Hepatocyte (in vitro differentiated cells): ENCODE results near the gene TRAM2. TPM values are rescaled to one million over a fixed set of nuclear protein-coding genes. Genes with fewer than 3 reads are reported as not detected.

ENCODE experiments used
- DNase-seq: peaks from one replicate; pipeline ENCODE4 v3.0.0-alpha.2; 2016; ENCODE audit warnings: low spot score
- H2AFZ ChIP-seq: fragments of 200-600 bp; sonication (generic); 2 replicates; pipeline ENCODE4 v1.6.0; 2016; ENCODE audit warnings: antibody characterized with exemption, mild to moderate bottlenecking
- H3K27ac ChIP-seq: fragments of 200-600 bp; sonication (generic); 2 replicates; pipeline ENCODE4 v1.5.1; 2016; ENCODE audit warnings: mild to moderate bottlenecking
- H3K27me3 ChIP-seq: fragments of 200-600 bp; sonication (generic); 2 replicates; pipeline ENCODE4 v1.6.1; 2016
- H3K36me3 ChIP-seq: fragments of 200-600 bp; sonication (generic); replicated peaks from 2 replicates; pipeline ENCODE4 v1.5.1; 2016; ENCODE audit warnings: low read depth; ENCODE audit not compliant: insufficient read depth
- H3K4me1 ChIP-seq: fragments of 200-600 bp; sonication (generic); 2 replicates; pipeline ENCODE4 v1.5.1; 2016; ENCODE audit warnings: mild to moderate bottlenecking, moderate library complexity; ENCODE audit not compliant: insufficient read depth
- H3K4me2 ChIP-seq: fragments of 200-600 bp; sonication (generic); 2 replicates; pipeline ENCODE4 v1.6.0; 2016
- H3K4me3 ChIP-seq: fragments of 200-600 bp; sonication (generic); 2 replicates; pipeline ENCODE4 v1.5.1; 2016; ENCODE audit warnings: mild to moderate bottlenecking
- H3K79me2 ChIP-seq: fragments of 200-600 bp; sonication (generic); 2 replicates; pipeline ENCODE4 v1.6.0; 2017; ENCODE audit warnings: mild to moderate bottlenecking
- H3K9me2 ChIP-seq: fragments of 200-600 bp; sonication (generic); replicated peaks from 2 replicates; pipeline ENCODE4 v1.6.0; 2017; ENCODE audit warnings: mild to moderate bottlenecking; ENCODE audit not compliant: insufficient read depth
- H3K9me3 ChIP-seq: fragments of 200-600 bp; sonication (generic); 2 replicates; pipeline ENCODE4 v1.5.1; 2016; ENCODE audit warnings: low read depth, mild to moderate bottlenecking
- H4K20me1 ChIP-seq: fragments of 200-600 bp; sonication (generic); 2 replicates; pipeline ENCODE4 v1.6.0; 2016; ENCODE audit warnings: mild to moderate bottlenecking; ENCODE audit not compliant: insufficient read depth, poor library complexity, severe bottlenecking
- EZH2 ChIP-seq: fragments of 200-600 bp; sonication (generic); IDR thresholded peaks from 2 replicates; pipeline ENCODE4 v1.6.1; 2016; ENCODE audit warnings: antibody characterized with exemption, mild to moderate bottlenecking, borderline replicate concordance
- EZH2phosphoT487 ChIP-seq: fragments of 200-600 bp; sonication (generic); IDR thresholded peaks from one replicate; pipeline ENCODE4 v1.6.1; 2018; ENCODE audit warnings: antibody characterized with exemption, mild to moderate bottlenecking, low read depth, moderate library complexity; ENCODE audit not compliant: unreplicated experiment, severe bottlenecking
- WGBS: methylation state at CpG from one replicate; pipeline ENCODE4 v1.1.6; 2016; ENCODE audit warnings: low lambda C conversion rate; ENCODE audit errors: missing lambda C conversion rate; 5-methylcytosine and 5-hydroxymethylcytosine counted together
- polyA plus RNA-seq: library from polyadenylated mRNA; unstranded; fragments of >200 nt; fragmentation: Nextera tagmentation; extraction: Ambion mirVana; gene quantifications from 2 replicates; pipeline ENCODE4 v1.2.1, GENCODE V29; 2016
- total RNA-seq: library from RNA; depleted of rRNA; stranded (reverse); fragments of >200 nt; gene quantifications from 2 replicates; pipeline ENCODE4 v1.2.3, GENCODE V29; 2014
- TF ChIP-seq, protein P1 (sequence below): fragments of 200-600 bp; sonication (generic); IDR thresholded peaks from 2 replicates; pipeline ENCODE4 v1.5.1; 2016; ENCODE audit warnings: antibody characterized with exemption, mild to moderate bottlenecking; ENCODE audit not compliant: poor library complexity

Gene TRAM2
- total and polyA plus RNA-seq, 2 experiments from 2014 or later, result 29.6 to 47.6 TPM

DNA sequence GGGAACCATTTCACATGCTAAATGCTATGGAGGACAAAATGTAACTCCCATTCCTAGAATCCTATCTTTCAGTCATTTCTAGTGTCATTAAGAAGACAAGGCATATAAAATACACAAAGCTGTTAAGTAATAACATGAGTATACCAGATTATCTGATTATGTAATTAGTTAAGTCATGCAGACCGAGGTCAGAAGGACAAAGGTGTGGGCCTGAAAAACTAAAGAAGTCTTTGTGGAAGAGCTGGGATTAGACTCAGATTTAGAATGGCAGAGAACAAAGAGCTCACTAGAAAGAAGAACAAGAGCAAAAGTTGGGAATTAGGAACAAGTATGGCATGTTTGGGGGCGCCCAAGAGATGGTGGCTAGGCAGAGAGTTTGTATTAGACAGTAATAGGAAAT is 119.8 kb downstream of the TRAM2 start:
- Histone ChIP-seq H3K9me3 (no peaks in the 10 kb centered on the region), H3K36me3 (no peaks in the 10 kb centered on the region), H3K4me1 (no peaks in the 10 kb centered on the region), H3K4me3 (no peak overlapping the region), H3K27me3 (no peaks in the 10 kb centered on the region), H3K4me2 (no peak overlapping the region), H3K27ac (no peak overlapping the region), H3K79me2 (no peaks in the 10 kb centered on the region), H3K9me2 (no peaks in the 10 kb centered on the region), H2AFZ (no peak overlapping the region), H4K20me1 (no peaks in the 10 kb centered on the region)
- no peak for DNase-seq
- TF ChIP-seq, protein P1, sequence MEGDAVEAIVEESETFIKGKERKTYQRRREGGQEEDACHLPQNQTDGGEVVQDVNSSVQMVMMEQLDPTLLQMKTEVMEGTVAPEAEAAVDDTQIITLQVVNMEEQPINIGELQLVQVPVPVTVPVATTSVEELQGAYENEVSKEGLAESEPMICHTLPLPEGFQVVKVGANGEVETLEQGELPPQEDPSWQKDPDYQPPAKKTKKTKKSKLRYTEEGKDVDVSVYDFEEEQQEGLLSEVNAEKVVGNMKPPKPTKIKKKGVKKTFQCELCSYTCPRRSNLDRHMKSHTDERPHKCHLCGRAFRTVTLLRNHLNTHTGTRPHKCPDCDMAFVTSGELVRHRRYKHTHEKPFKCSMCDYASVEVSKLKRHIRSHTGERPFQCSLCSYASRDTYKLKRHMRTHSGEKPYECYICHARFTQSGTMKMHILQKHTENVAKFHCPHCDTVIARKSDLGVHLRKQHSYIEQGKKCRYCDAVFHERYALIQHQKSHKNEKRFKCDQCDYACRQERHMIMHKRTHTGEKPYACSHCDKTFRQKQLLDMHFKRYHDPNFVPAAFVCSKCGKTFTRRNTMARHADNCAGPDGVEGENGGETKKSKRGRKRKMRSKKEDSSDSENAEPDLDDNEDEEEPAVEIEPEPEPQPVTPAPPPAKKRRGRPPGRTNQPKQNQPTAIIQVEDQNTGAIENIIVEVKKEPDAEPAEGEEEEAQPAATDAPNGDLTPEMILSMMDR, result no peak
- TF ChIP-seq EZH2, result no peak
- no peak for TF ChIP-seq EZH2phosphoT487
- WGBS, result 68% methylated on average over 2 of the region's 2 CpGs

DNA sequence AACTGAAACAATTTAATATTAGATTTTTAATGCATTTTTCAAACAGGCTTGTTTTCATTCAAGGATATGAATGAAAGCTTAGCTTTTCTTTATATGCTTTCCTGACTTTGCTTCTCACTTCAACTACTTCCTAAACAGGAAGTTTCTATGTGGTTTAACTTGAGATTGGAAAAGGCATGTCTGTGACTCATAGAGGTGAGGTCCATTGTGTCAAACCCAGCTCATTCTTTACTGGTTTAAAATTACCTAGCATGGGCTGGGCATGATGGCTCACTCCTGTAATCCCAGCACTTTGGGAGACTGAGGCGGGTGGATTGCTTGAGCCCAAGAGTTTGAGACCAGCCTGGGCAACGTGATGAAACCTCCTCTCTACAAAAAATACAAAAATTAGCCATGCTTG is 122.3 kb downstream of the TRAM2 start:
- Histone ChIP-seq H3K9me2 (no peaks in the 10 kb centered on the region), H3K27me3 (no peaks in the 10 kb centered on the region), H3K4me3 (no peak overlapping the region), H4K20me1 (no peaks in the 10 kb centered on the region), H3K4me1 (no peaks in the 10 kb centered on the region), H3K9me3 (no peaks in the 10 kb centered on the region), H3K79me2 (no peaks in the 10 kb centered on the region), H2AFZ (no peak overlapping the region), H3K4me2 (no peak overlapping the region), H3K36me3 (no peaks in the 10 kb centered on the region), H3K27ac (peak overlapping the region; percentile 44)
- WGBS, result 94% methylated on average over 2 of the region's 2 CpGs
- TF ChIP-seq EZH2phosphoT487 (no peak), EZH2 (no peak)
- TF ChIP-seq, protein P1, result no peak
- DNase-seq, result no peak

Other genes with a start within 250 kb of the TRAM2 start
- 34.0 and 36.9 TPM in 2 replicates for gene PAQR8, start 214.9 kb downstream of the TRAM2 start, total RNA-seq
- 20.3 and 20.8 TPM in 2 replicates for gene PAQR8, start 214.9 kb downstream of the TRAM2 start, polyA plus RNA-seq
- gene EFHC1, start 156.7 kb downstream of the TRAM2 start, total RNA-seq, result 12.2 and 17.4 TPM in 2 replicates
- gene EFHC1, start 156.7 kb downstream of the TRAM2 start, polyA plus RNA-seq, result 18.3 and 18.8 TPM in 2 replicates
- gene TMEM14A, start 94.1 kb upstream of the TRAM2 start, total RNA-seq, result 70.6 and 84.5 TPM in 2 replicates
- gene TMEM14A, start 94.1 kb upstream of the TRAM2 start, polyA plus RNA-seq, result 80.4 and 86.9 TPM in 2 replicates
- 402 and 441 TPM in 2 replicates for gene GSTA2, start 186.4 kb upstream of the TRAM2 start, total RNA-seq
- 305 and 383 TPM in 2 replicates for gene GSTA2, start 186.4 kb upstream of the TRAM2 start, polyA plus RNA-seq
- 1,177 and 1,195 TPM in 2 replicates for gene GSTA1, start 226.8 kb upstream of the TRAM2 start, total RNA-seq
- gene GSTA1, start 226.8 kb upstream of the TRAM2 start, polyA plus RNA-seq, result 767 and 1,158 TPM in 2 replicates